ENCODE measurements around the gene S1PR4. TPM values are rescaled to one million over a fixed set of nuclear protein-coding genes. Genes with fewer than 3 reads are reported as not detected.
"Not testable (repeated sequence)": the region's sequence is repeated elsewhere in the genome, so short reads cannot be mapped to it uniquely, and the experiment has no call there.

Gene S1PR4
- total and polyA plus RNA-seq, 9 donors: 0.20 to 1.1 (median 0.50) TPM; not detected in 2

DNA sequence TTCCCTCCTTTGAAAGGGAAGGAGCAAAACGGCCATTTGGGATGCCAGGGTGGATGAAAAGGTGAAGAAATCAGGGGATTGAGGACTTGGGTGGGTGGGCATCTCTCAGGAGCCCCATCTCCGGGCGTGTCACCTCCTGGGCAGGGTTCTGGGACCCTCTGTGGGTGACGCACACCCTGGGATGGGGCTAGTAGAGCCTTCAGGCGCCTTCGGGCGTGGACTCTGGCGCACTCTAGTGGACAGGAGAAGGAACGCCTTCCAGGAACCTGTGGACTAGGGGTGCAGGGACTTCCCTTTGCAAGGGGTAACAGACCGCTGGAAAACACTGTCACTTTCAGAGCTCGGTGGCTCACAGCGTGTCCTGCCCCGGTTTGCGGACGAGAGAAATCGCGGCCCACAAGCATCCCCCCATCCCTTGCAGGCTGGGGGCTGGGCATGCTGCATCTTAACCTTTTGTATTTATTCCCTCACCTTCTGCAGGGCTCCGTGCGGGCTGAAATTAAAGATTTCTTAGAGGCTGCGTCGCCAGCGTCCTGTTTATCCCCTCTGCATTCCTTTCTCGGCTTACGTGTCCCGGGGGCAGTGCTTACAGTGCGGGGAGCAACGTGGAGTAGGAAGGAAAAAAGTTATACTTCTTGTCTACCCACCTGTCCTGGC lies 15.2 kb upstream of the S1PR4 start:
- no peaks in the 10 kb centered on the region for H3K36me3 ChIP-seq
- H3K4me3 ChIP-seq: no peak overlapping the region
- WGBS, 3 donors: 3 to 5% (median 4%) methylated on average over 27 of the region's 27 CpGs
- DNase-seq: peak; percentile 62 to 77 (median 74)
- TF ChIP-seq, protein P1, sequence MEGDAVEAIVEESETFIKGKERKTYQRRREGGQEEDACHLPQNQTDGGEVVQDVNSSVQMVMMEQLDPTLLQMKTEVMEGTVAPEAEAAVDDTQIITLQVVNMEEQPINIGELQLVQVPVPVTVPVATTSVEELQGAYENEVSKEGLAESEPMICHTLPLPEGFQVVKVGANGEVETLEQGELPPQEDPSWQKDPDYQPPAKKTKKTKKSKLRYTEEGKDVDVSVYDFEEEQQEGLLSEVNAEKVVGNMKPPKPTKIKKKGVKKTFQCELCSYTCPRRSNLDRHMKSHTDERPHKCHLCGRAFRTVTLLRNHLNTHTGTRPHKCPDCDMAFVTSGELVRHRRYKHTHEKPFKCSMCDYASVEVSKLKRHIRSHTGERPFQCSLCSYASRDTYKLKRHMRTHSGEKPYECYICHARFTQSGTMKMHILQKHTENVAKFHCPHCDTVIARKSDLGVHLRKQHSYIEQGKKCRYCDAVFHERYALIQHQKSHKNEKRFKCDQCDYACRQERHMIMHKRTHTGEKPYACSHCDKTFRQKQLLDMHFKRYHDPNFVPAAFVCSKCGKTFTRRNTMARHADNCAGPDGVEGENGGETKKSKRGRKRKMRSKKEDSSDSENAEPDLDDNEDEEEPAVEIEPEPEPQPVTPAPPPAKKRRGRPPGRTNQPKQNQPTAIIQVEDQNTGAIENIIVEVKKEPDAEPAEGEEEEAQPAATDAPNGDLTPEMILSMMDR (IDR thresholded peaks at IDR 0.05): peak; percentile 81 to 90 (median 89)
- no peak for TF ChIP-seq POLR2A (IDR thresholded peaks at IDR 0.05)
- H3K27me3 ChIP-seq: no peaks in the 10 kb centered on the region
- H3K27ac ChIP-seq: no peak overlapping the region
- intact Hi-C loops (cut with DNase I): loop anchor here in 3 of 4 donors (1.0 to 5.0 kb wide), 4 partner anchors 86 to 206 kb away; no protein-coding TSS in a partner anchor
- H3K9me3 ChIP-seq: no peaks in the 10 kb centered on the region
- H3K4me1 ChIP-seq (ENCODE audit: insufficient read depth): peaks cover 2% of the 10 kb centered on the region

DNA sequence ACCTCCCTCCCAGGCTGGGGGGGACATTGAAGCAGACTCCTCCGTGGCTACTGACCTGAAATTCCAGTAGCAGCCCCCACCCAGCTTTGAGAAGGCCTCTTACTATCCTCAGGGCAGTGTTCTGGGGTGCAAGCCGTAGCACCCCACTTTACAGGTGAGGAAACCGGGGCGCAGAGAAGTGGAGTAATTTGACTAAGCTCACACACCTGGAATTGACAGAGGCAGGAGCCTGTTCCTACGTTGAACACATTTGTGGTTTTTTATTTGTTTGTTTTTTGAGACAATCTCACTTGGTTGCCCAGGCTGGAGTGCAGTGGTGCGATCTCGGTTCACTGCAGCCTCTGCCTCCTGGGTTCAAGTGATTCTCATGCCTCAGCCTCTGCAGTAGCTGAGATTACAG lies 14.6 kb upstream of the S1PR4 start:
- Histone ChIP-seq H3K36me3 (no peaks in the 10 kb centered on the region), H3K4me1 (ENCODE audit: insufficient read depth) (peaks cover 2% of the 10 kb centered on the region), H3K4me3 (no peak overlapping the region), H3K27me3 (no peaks in the 10 kb centered on the region), H3K9me3 (no peaks in the 10 kb centered on the region), H3K27ac (no peak overlapping the region)
- intact Hi-C loops (cut with DNase I): loop anchor here in 3 of 4 donors (1.0 to 5.0 kb wide), 4 partner anchors 87 to 207 kb away; no protein-coding TSS in a partner anchor
- WGBS, 3 donors: 52 to 63% (median 59%) methylated on average over 7 of the region's 7 CpGs
- no peak for DNase-seq
- TF ChIP-seq, protein P1 (IDR thresholded peaks at IDR 0.05): no peak
- TF ChIP-seq POLR2A (IDR thresholded peaks at IDR 0.05) (no peak), EP300 (IDR thresholded peaks at IDR 0.05) (no peak)

DNA sequence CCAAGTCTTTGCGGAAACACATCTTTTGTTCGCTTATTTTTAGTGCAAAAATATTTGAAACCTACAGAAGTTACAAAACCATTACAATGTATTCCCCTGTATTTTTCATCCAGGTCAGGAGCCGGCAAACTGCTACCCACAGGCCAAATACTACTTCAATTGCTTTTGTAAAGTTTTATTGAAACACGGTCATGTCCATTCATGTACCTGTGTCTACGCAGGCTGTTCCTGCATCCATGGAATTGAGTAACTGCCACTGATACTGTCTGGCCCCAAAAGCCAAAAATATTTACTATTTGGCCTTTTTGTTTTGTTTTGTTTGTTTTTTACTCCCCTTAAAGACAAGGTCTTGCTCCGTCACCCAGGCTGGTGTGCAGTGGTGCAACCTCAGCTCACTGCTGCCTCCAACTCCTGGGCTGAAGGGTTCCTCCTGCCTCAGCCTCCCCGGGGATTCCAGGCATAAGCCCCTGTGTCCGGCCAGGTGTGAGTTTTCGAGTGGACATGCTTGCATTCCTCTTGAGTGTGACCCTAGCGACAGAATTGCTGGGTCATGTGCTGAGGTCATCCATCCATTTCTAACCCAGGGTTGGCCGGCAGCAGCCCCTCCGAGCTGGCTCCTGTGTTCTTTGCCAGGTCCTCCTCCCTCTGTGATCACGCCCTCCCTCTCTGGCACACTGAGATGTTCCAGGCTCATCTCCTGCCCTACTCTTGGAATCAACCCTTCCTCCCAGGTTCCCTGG lies 10.9 kb upstream of the S1PR4 start:
- intact Hi-C loops (cut with DNase I): no loop called here
- no peaks in the 10 kb centered on the region for H3K27me3 ChIP-seq
- 52 to 63% (median 62%) methylated on average over 13 of the region's 13 CpGs for WGBS, 3 donors
- no peak for DNase-seq
- no peak overlapping the region for H3K4me3 ChIP-seq
- no peak overlapping the region for H3K27ac ChIP-seq
- peaks cover 2% of the 10 kb centered on the region for H3K4me1 ChIP-seq (ENCODE audit: insufficient read depth)
- TF ChIP-seq EP300 (IDR thresholded peaks at IDR 0.05) (no peak), POLR2A (IDR thresholded peaks at IDR 0.05) (no peak)
- TF ChIP-seq, protein P1 (IDR thresholded peaks at IDR 0.05): no peak
- no peaks in the 10 kb centered on the region for H3K9me3 ChIP-seq
- H3K36me3 ChIP-seq: no peaks in the 10 kb centered on the region

DNA sequence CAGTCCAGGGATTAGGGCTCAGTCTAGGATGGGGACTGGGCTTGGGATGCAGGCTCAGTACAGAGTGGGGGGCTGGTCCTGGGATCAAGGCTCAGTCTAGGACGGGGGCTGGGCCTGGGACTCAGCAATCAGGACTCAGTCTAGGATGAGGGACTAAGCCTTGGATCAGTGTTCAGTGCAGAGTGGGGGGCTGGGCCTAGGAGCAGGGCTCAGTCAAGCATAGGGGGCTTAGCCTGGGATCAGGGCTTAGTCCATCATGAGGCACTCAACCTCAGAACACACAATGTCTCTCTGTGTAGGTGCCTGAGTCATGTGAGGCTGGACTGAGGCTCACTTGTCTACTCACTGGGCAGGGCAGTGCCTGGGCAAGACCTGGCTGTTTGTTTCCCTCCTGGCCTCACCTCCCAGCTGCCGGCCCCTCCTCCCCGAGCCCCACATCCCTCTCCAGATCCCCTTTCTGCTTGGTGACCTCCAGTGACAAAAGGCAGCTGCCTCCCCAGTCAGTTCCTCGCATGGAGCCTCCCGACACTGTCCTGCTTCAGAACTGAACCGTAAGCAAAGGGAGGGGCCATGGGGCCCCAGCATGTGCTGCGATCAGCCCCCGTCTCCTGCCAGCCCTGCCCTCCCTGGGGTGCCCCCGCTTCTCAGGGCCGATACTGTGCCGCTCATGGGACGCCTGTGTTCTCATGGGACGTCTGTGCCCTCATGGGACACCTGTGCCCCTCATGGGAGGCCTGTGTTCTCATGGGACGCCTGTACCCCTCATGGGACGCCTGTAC lies 6.5 kb upstream of the S1PR4 start:
- intact Hi-C loops (cut with DNase I): no loop called here
- Histone ChIP-seq H3K9me3 (no peaks in the 10 kb centered on the region), H3K27ac (no peak overlapping the region), H3K27me3 (no peaks in the 10 kb centered on the region), H3K4me3 (no peak overlapping the region), H3K4me1 (ENCODE audit: insufficient read depth) (no peaks in the 10 kb centered on the region), H3K36me3 (no peaks in the 10 kb centered on the region)
- WGBS, 3 donors: 84 to 88% (median 86%) methylated on average over 15 of the region's 15 CpGs
- no peak for DNase-seq
- TF ChIP-seq EP300 (IDR thresholded peaks at IDR 0.05): no peak
- TF ChIP-seq POLR2A (IDR thresholded peaks at IDR 0.05): no peak
- TF ChIP-seq, protein P1 (IDR thresholded peaks at IDR 0.05): no peak

DNA sequence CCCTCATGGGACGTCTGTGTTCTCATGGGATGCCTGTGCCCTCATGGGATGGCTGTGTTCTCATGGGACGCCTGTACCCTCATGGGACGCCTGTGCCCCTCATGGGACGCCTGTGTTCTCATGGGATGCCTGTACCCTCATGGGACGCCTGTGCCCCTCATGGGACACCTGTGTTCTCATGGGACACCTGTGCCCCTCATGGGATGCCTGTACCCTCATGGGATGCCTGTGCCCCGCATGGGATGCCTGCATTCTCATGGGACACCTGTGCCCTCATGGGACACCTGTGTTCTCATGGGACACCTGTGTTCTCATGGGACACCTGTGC lies 5.9 kb upstream of the S1PR4 start:
- H3K9me3 ChIP-seq; H3K4me3 ChIP-seq; DNase-seq; H3K36me3 ChIP-seq; H3K27me3 ChIP-seq; intact Hi-C loops (cut with DNase I); H3K27ac ChIP-seq; H3K4me1 ChIP-seq (ENCODE audit: insufficient read depth): not testable (repeated sequence)
- WGBS, 3 donors: 76 to 79% (median 76%) methylated on average over 6 of the region's 6 CpGs
